Measurements from ENCODE around the gene C4orf46.
"Not testable (repeated sequence)": the region's sequence is repeated elsewhere in the genome, so short reads cannot be mapped to it uniquely, and the experiment has no call there.

- TF ChIP-seq, protein P1, sequence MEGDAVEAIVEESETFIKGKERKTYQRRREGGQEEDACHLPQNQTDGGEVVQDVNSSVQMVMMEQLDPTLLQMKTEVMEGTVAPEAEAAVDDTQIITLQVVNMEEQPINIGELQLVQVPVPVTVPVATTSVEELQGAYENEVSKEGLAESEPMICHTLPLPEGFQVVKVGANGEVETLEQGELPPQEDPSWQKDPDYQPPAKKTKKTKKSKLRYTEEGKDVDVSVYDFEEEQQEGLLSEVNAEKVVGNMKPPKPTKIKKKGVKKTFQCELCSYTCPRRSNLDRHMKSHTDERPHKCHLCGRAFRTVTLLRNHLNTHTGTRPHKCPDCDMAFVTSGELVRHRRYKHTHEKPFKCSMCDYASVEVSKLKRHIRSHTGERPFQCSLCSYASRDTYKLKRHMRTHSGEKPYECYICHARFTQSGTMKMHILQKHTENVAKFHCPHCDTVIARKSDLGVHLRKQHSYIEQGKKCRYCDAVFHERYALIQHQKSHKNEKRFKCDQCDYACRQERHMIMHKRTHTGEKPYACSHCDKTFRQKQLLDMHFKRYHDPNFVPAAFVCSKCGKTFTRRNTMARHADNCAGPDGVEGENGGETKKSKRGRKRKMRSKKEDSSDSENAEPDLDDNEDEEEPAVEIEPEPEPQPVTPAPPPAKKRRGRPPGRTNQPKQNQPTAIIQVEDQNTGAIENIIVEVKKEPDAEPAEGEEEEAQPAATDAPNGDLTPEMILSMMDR (conservative IDR thresholded peaks at IDR 0.05; ENCODE audit: low read depth in 2 of 2) = not testable (repeated sequence)
- not testable (repeated sequence) for TF ChIP-seq CREB1 (CRISPR knock-in tag; IDR thresholded peaks at IDR 0.05; ENCODE audit: low read depth); EZH2phosphoT487 (IDR thresholded peaks at IDR 0.05; ENCODE audit: unreplicated experiment); EZH2 (IDR thresholded peaks at IDR 0.05; ENCODE audit: low read depth, unreplicated experiment); JUNB (IDR thresholded peaks at IDR 0.05; ENCODE audit: unreplicated experiment); POLR2AphosphoS5 (IDR thresholded peaks at IDR 0.05; ENCODE audit: low read depth); NANOG (IDR thresholded peaks at IDR 0.05; ENCODE audit: borderline replicate concordance); ZNF331 (CRISPR knock-in tag; IDR thresholded peaks at IDR 0.05; ENCODE audit: low read depth); ETS1 (IDR thresholded peaks at IDR 0.05)
- TF ChIP-seq, protein P2, sequence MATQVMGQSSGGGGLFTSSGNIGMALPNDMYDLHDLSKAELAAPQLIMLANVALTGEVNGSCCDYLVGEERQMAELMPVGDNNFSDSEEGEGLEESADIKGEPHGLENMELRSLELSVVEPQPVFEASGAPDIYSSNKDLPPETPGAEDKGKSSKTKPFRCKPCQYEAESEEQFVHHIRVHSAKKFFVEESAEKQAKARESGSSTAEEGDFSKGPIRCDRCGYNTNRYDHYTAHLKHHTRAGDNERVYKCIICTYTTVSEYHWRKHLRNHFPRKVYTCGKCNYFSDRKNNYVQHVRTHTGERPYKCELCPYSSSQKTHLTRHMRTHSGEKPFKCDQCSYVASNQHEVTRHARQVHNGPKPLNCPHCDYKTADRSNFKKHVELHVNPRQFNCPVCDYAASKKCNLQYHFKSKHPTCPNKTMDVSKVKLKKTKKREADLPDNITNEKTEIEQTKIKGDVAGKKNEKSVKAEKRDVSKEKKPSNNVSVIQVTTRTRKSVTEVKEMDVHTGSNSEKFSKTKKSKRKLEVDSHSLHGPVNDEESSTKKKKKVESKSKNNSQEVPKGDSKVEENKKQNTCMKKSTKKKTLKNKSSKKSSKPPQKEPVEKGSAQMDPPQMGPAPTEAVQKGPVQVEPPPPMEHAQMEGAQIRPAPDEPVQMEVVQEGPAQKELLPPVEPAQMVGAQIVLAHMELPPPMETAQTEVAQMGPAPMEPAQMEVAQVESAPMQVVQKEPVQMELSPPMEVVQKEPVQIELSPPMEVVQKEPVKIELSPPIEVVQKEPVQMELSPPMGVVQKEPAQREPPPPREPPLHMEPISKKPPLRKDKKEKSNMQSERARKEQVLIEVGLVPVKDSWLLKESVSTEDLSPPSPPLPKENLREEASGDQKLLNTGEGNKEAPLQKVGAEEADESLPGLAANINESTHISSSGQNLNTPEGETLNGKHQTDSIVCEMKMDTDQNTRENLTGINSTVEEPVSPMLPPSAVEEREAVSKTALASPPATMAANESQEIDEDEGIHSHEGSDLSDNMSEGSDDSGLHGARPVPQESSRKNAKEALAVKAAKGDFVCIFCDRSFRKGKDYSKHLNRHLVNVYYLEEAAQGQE (IDR thresholded peaks at IDR 0.05; ENCODE audit: unreplicated experiment) = not testable (repeated sequence)
These were observed 7.7 kb downstream of the C4orf46 start for GRCh38 chr4:158663707-158664625.

All from GM23338 (cell line).